Astrocyte (in vitro differentiated cells and primary cell): Measurements from ENCODE around the gene AGBL4. TPM values are rescaled to one million over a fixed set of nuclear protein-coding genes. Genes with fewer than 3 reads are reported as not detected.

Source experiments
- DNase-seq: peaks from one replicate; pipeline ENCODE4 v3.0.0-alpha.2; 2010; ENCODE audit warnings: low read depth
- FAIRE-seq: peaks from 2 replicates; lab custom pipeline; 2011; peaks lifted over from hg19 to GRCh38; lab: Jason Lieb, UNC
- H2AFZ ChIP-seq: 2 replicates; pipeline ENCODE4 v1.6.0; 2012; ENCODE audit warnings: low read depth, low read length, inconsistent platforms
- H3K27ac ChIP-seq: 2 replicates; pipeline ENCODE4 v1.5.1; 2011; ENCODE audit warnings: low read depth, low read length, inconsistent platforms
- H3K27me3 ChIP-seq: 2 replicates; pipeline ENCODE4 v1.6.0; 2011; ENCODE audit warnings: low read length, inconsistent platforms; ENCODE audit not compliant: insufficient read depth
- H3K36me3 ChIP-seq: 2 replicates; pipeline ENCODE4 v1.5.1; 2011; ENCODE audit warnings: low read length, inconsistent platforms; ENCODE audit not compliant: insufficient read depth
- H3K4me1 ChIP-seq: 2 replicates; pipeline ENCODE4 v1.5.1; 2011; ENCODE audit warnings: low read length, inconsistent platforms; ENCODE audit not compliant: insufficient read depth
- H3K4me2 ChIP-seq: 2 replicates; pipeline ENCODE4 v1.6.0; 2012; ENCODE audit warnings: low read length, inconsistent platforms
- H3K4me3 ChIP-seq: 2 replicates; pipeline ENCODE4 v1.5.1; 2011; ENCODE audit warnings: low read depth, mild to moderate bottlenecking, low read length, inconsistent platforms; ENCODE audit not compliant: insufficient read depth
- H3K79me2 ChIP-seq: 2 replicates; pipeline ENCODE4 v1.6.0; 2012; ENCODE audit warnings: mild to moderate bottlenecking, low read length, inconsistent platforms; ENCODE audit not compliant: insufficient read depth
- H3K9ac ChIP-seq: 2 replicates; pipeline ENCODE4 v1.6.0; 2012; ENCODE audit warnings: mild to moderate bottlenecking, low read length, inconsistent platforms
- H3K9me3 ChIP-seq: 2 replicates; pipeline ENCODE4 v1.5.1; 2012; ENCODE audit warnings: low read depth, mild to moderate bottlenecking, low read length, inconsistent platforms; ENCODE audit not compliant: insufficient read depth
- H4K20me1 ChIP-seq: 2 replicates; pipeline ENCODE4 v1.6.0; 2012; ENCODE audit warnings: low read length, inconsistent platforms; ENCODE audit not compliant: insufficient read depth
- H3K27ac Mint-ChIP-seq: one replicate; pipeline ENCODE4 v1.8.0; 2021; ENCODE audit warnings: mild to moderate bottlenecking, mixed read lengths; ENCODE audit not compliant: unreplicated experiment
- H3K27me3 Mint-ChIP-seq: one replicate; pipeline ENCODE4 v1.8.0; 2021; ENCODE audit warnings: low read depth, mixed read lengths; ENCODE audit not compliant: unreplicated experiment
- H3K36me3 Mint-ChIP-seq: one replicate; pipeline ENCODE4 v1.8.0; 2021; ENCODE audit warnings: low read depth, mixed read lengths; ENCODE audit not compliant: unreplicated experiment
- H3K4me1 Mint-ChIP-seq: one replicate; pipeline ENCODE4 v1.8.0; 2021; ENCODE audit warnings: low read depth, mixed read lengths; ENCODE audit not compliant: unreplicated experiment
- H3K4me3 Mint-ChIP-seq: one replicate; pipeline ENCODE4 v1.8.0; 2021; ENCODE audit warnings: mild to moderate bottlenecking, moderate library complexity, mixed read lengths; ENCODE audit not compliant: unreplicated experiment
- H3K9me3 Mint-ChIP-seq: one replicate; pipeline ENCODE4 v1.8.0; 2021; ENCODE audit warnings: mild to moderate bottlenecking, mixed read lengths; ENCODE audit not compliant: unreplicated experiment
- EZH2 ChIP-seq: IDR thresholded peaks from 2 replicates; pipeline ENCODE4 v1.6.1; 2012; ENCODE audit warnings: mild to moderate bottlenecking, low read length, inconsistent platforms; ENCODE audit not compliant: insufficient read depth
- total RNA-seq: library from RNA; stranded (reverse); gene quantifications from 2 replicates; pipeline ENCODE4 v1.2.1, GENCODE V29; 2021
- TF ChIP-seq, protein P1 (sequence below): IDR thresholded peaks from 2 replicates; pipeline ENCODE4 v1.5.1; 2011; ENCODE audit warnings: low read depth, mild to moderate bottlenecking, inconsistent platforms, low read length, moderate library complexity; ENCODE audit not compliant: insufficient read depth

AGBL4 gene
- total RNA-seq, 1 donor from 2014 or later = not detected

DNA sequence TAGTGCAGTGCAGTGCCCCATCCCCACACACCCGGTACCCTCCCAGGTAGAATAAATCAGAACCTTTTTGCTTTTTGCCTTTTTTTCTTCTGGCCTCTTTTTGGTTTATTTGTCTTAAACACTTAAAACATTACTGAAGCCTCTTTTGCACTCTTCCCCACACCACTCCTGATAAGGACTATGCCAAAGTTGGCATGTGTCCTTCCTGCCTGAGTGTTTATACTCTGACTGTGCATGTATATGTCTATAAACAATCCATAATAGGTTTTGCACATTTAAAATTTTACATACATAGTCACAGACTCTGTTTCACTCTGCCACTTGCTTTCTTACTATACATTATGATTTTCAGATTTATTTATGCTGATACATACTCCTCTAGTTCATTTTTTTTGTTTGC lies 1306.7 kb downstream of the AGBL4 start:
- H3K79me2 ChIP-seq = no peaks in the 10 kb centered on the region
- no peaks in the 10 kb centered on the region for H3K9me3 Mint-ChIP-seq
- no peak overlapping the region for H3K4me3 Mint-ChIP-seq
- TF ChIP-seq EZH2 = no peak
- TF ChIP-seq, protein P1, sequence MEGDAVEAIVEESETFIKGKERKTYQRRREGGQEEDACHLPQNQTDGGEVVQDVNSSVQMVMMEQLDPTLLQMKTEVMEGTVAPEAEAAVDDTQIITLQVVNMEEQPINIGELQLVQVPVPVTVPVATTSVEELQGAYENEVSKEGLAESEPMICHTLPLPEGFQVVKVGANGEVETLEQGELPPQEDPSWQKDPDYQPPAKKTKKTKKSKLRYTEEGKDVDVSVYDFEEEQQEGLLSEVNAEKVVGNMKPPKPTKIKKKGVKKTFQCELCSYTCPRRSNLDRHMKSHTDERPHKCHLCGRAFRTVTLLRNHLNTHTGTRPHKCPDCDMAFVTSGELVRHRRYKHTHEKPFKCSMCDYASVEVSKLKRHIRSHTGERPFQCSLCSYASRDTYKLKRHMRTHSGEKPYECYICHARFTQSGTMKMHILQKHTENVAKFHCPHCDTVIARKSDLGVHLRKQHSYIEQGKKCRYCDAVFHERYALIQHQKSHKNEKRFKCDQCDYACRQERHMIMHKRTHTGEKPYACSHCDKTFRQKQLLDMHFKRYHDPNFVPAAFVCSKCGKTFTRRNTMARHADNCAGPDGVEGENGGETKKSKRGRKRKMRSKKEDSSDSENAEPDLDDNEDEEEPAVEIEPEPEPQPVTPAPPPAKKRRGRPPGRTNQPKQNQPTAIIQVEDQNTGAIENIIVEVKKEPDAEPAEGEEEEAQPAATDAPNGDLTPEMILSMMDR = no peak
- H3K4me3 ChIP-seq = no peak overlapping the region
- no peaks in the 10 kb centered on the region for H3K9me3 ChIP-seq
- H3K4me1 Mint-ChIP-seq = no peaks in the 10 kb centered on the region
- H3K4me2 ChIP-seq = no peak overlapping the region
- FAIRE-seq = no peak
- no peaks in the 10 kb centered on the region for H3K36me3 ChIP-seq
- no peaks in the 10 kb centered on the region for H4K20me1 ChIP-seq
- H3K27me3 ChIP-seq = no peaks in the 10 kb centered on the region
- no peak overlapping the region for H2AFZ ChIP-seq
- DNase-seq = no peak
- no peak overlapping the region for H3K9ac ChIP-seq
- no peaks in the 10 kb centered on the region for H3K4me1 ChIP-seq
- no peak overlapping the region for H3K27ac ChIP-seq
- no peaks in the 10 kb centered on the region for H3K36me3 Mint-ChIP-seq
- H3K27ac Mint-ChIP-seq = no peak overlapping the region
- peaks cover 9% of the 10 kb centered on the region for H3K27me3 Mint-ChIP-seq

DNA sequence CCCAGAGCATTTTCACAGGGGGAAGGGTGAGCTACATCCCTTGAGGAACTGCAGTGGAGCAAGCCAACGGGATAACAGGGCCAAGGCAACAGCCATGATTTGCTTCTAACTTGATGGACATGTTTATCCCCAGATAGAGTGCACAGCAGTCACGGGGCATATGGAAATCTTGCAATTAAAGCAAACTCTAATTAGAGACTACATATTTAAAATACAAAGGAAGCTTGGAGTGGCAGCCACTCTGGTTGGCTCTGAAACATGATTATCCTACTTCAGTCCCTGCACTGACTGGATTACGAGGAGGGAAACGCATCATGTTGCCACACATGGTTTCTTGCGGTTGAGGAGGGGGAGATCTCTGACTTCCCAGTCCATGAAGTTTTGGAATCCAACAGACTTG lies 1307.8 kb downstream of the AGBL4 start:
- Histone ChIP-seq H3K9ac (no peak overlapping the region), H3K27ac (no peak overlapping the region), H3K4me2 (no peak overlapping the region), H2AFZ (no peak overlapping the region), H3K4me1 (no peaks in the 10 kb centered on the region), H3K36me3 (no peaks in the 10 kb centered on the region), H3K4me3 (no peak overlapping the region), H3K9me3 (no peaks in the 10 kb centered on the region), H3K27me3 (no peaks in the 10 kb centered on the region), H4K20me1 (no peaks in the 10 kb centered on the region), H3K79me2 (no peaks in the 10 kb centered on the region)
- no peak for FAIRE-seq
- DNase-seq = no peak
- Mint-ChIP-seq H3K4me1 (no peaks in the 10 kb centered on the region), H3K9me3 (no peaks in the 10 kb centered on the region), H3K4me3 (no peak overlapping the region), H3K36me3 (no peaks in the 10 kb centered on the region), H3K27me3 (peaks cover 18% of the 10 kb centered on the region), H3K27ac (no peak overlapping the region)
- TF ChIP-seq EZH2 = no peak
- TF ChIP-seq, protein P1 = no peak

DNA sequence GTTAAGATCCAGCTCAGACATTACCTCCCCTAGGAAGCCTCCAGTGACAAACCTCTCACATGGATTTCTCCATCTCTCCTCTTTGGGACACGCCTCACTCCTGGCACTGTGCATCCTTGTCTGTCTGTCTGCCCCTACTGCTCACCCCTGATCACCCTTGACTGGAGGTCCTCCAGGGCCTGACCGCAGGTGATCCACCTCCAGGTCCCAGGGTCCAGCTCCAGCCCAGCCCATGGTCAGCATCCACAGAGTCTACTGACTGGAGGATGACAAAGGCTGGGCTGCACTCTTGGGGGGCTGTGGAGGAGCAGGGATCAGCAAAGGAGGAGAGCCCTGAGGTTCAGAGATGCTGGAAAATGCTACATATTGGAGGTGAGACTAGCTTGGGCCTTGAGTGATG lies 1312.8 kb downstream of the AGBL4 start:
- H3K4me1 ChIP-seq = no peaks in the 10 kb centered on the region
- no peaks in the 10 kb centered on the region for H3K9me3 ChIP-seq
- Mint-ChIP-seq H3K9me3 (no peaks in the 10 kb centered on the region), H3K27ac (peak overlapping the region; percentile 80), H3K27me3 (peaks cover 31% of the 10 kb centered on the region), H3K36me3 (no peaks in the 10 kb centered on the region), H3K4me1 (no peaks in the 10 kb centered on the region), H3K4me3 (no peak overlapping the region)
- H3K9ac ChIP-seq = no peak overlapping the region
- no peaks in the 10 kb centered on the region for H3K36me3 ChIP-seq
- no peak overlapping the region for H3K4me2 ChIP-seq
- DNase-seq = no peak
- H2AFZ ChIP-seq = no peak overlapping the region
- no peak for TF ChIP-seq EZH2
- TF ChIP-seq, protein P1 = no peak
- FAIRE-seq = no peak
- H4K20me1 ChIP-seq = no peaks in the 10 kb centered on the region
- no peak overlapping the region for H3K27ac ChIP-seq
- no peaks in the 10 kb centered on the region for H3K79me2 ChIP-seq
- H3K27me3 ChIP-seq = no peaks in the 10 kb centered on the region
- H3K4me3 ChIP-seq = no peak overlapping the region
